ENCODE data around the gene ROR2. TPM values are rescaled to one million over a fixed set of nuclear protein-coding genes. Genes with fewer than 3 reads are reported as not detected.

The ROR2 gene
- total and polyA plus RNA-seq, 2 donors (not counting 3 experiments of a cell fraction or from before 2014, with no cell fraction given): not detected

GRCh38 chr9:91730806-91731205, 219.2 kb downstream of the ROR2 start:
- TF ChIP-seq MAX (IDR thresholded peaks at IDR 0.05; ENCODE audit: insufficient read depth, insufficient read length) (no peak), EZH2 (IDR thresholded peaks at IDR 0.05; ENCODE audit: borderline replicate concordance, low read depth, low read length, severe bottlenecking) (no peak), POLR2AphosphoS5 (IDR thresholded peaks at IDR 0.05; ENCODE audit: insufficient read depth, low read depth, low read length) (no peak), JUN (IDR thresholded peaks at IDR 0.05; ENCODE audit: borderline replicate concordance, insufficient read depth, insufficient read length, low read depth) (no peak), FOS (IDR thresholded peaks at IDR 0.05; ENCODE audit: borderline replicate concordance, insufficient read depth, low read length) (no peak), MYC (IDR thresholded peaks at IDR 0.05; ENCODE audit: low read depth, low read length) (no peak), GATA2 (IDR thresholded peaks at IDR 0.05; ENCODE audit: insufficient read depth, insufficient read length, low read depth, low read length) (no peak)
- TF ChIP-seq, protein P1, sequence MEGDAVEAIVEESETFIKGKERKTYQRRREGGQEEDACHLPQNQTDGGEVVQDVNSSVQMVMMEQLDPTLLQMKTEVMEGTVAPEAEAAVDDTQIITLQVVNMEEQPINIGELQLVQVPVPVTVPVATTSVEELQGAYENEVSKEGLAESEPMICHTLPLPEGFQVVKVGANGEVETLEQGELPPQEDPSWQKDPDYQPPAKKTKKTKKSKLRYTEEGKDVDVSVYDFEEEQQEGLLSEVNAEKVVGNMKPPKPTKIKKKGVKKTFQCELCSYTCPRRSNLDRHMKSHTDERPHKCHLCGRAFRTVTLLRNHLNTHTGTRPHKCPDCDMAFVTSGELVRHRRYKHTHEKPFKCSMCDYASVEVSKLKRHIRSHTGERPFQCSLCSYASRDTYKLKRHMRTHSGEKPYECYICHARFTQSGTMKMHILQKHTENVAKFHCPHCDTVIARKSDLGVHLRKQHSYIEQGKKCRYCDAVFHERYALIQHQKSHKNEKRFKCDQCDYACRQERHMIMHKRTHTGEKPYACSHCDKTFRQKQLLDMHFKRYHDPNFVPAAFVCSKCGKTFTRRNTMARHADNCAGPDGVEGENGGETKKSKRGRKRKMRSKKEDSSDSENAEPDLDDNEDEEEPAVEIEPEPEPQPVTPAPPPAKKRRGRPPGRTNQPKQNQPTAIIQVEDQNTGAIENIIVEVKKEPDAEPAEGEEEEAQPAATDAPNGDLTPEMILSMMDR (IDR thresholded peaks at IDR 0.05; ENCODE audit: extremely low read depth in 1 of 2, insufficient read depth in 1 of 2, low read depth in 1 of 2, low read length in 2 of 2): no peak
- H2AFZ ChIP-seq (ENCODE audit: low read depth, low read length): no peak overlapping the region
- no TSS peak for BruUV-seq (replicated peaks)
- intact Hi-C loops (cut with micrococcal nuclease) (no loop called here), dilution Hi-C loops (cut with MboI; ENCODE audit: extremely low pct_ligation_motif_present, low sequenced_read_pairs) (no loop called here)
- no peaks in the 10 kb centered on the region for H3K4me1 ChIP-seq (ENCODE audit: control insufficient read depth, extremely low read depth, insufficient read depth, low read length)
- H4K20me1 ChIP-seq (replicated peaks; ENCODE audit: control insufficient read depth, extremely low read depth, insufficient read depth, low read length): no peaks in the 10 kb centered on the region
- DNase-seq (ENCODE audit: low read depth, low spot score) (no peak), FAIRE-seq (no peak)
- H3K9ac ChIP-seq (replicated peaks; ENCODE audit: extremely low read depth, insufficient read depth, low read length): no peak overlapping the region
- H3K9me1 ChIP-seq (replicated peaks; ENCODE audit: control insufficient read depth, extremely low read depth, insufficient read depth, low read length): no peaks in the 10 kb centered on the region
- POLR2A ChIA-PET: no interaction called here
- H3K9me3 ChIP-seq (replicated peaks; ENCODE audit: control insufficient read depth, insufficient read depth, low read length): no peaks in the 10 kb centered on the region
- no peaks in the 10 kb centered on the region for H3K27me3 ChIP-seq (ENCODE audit: control insufficient read depth in 2 of 2, insufficient read depth in 2 of 2, low read length in 2 of 2)
- CTCF ChIA-PET: no interaction called here
- no peaks in the 10 kb centered on the region for H3K79me2 ChIP-seq (ENCODE audit: control insufficient read depth, insufficient read depth, low read length)
- no peak overlapping the region for H3K27ac ChIP-seq (ENCODE audit: insufficient read depth, low read depth, low read length)
- H3K4me2 ChIP-seq (ENCODE audit: insufficient read depth, low read length): no peak overlapping the region
- H3K36me3 ChIP-seq (ENCODE audit: control insufficient read depth in 2 of 2, extremely low read depth in 1 of 2, insufficient read depth in 2 of 2, low read length in 2 of 2): no peaks in the 10 kb centered on the region
- no peak overlapping the region for H3K4me3 ChIP-seq (replicated peaks in 1 of 3; ENCODE audit: insufficient read depth in 1 of 3, low read depth in 1 of 3, low read length in 3 of 3)

Measured in endothelial cell of umbilical vein (primary cell).